ENCODE results near the gene SNN. TPM values are rescaled to one million over a fixed set of nuclear protein-coding genes. Genes with fewer than 3 reads are reported as not detected.

The SNN gene
- total RNA-seq, 1 donor from 2014 or later: 16.7 TPM

DNA sequence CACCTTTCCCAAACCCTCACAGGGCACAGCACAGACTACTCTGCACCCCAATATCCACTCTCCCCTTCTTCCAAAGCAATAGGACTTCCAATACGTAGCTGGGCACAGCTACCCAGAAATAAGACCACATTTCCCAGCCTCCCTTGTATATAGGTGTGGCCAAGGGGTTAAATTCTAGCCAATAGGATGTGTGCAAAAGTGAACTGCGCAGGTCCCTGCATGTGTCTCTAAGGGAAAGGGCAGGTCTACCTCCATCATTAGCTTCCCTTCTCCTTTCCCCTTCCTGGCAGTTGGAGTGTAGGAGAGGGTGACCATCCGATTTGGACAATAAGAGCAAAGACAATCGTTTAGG, 25.5 kb upstream of the SNN start:
- no peak for DNase-seq (ENCODE audit: low read depth)
- Mint-ChIP-seq H3K27me3 (ENCODE audit: low read depth, unreplicated experiment) (peaks cover 4% of the 10 kb centered on the region), H3K36me3 (ENCODE audit: low read depth, unreplicated experiment) (no peaks in the 10 kb centered on the region), H3K27ac (ENCODE audit: unreplicated experiment) (no peak overlapping the region), H3K9me3 (ENCODE audit: unreplicated experiment) (no peaks in the 10 kb centered on the region), H3K4me3 (ENCODE audit: unreplicated experiment) (no peak overlapping the region), H3K4me1 (ENCODE audit: low read depth, unreplicated experiment) (peaks cover 10% of the 10 kb centered on the region)
- FAIRE-seq: no peak
- Histone ChIP-seq H3K27me3 (ENCODE audit: insufficient read depth, low read length) (no peaks in the 10 kb centered on the region), H3K9ac (ENCODE audit: low read length) (no peak overlapping the region), H3K9me3 (ENCODE audit: insufficient read depth, low read depth, low read length) (no peaks in the 10 kb centered on the region), H2AFZ (ENCODE audit: low read depth, low read length) (no peak overlapping the region), H3K79me2 (ENCODE audit: insufficient read depth, low read length) (no peaks in the 10 kb centered on the region), H3K36me3 (ENCODE audit: insufficient read depth, low read length) (no peaks in the 10 kb centered on the region), H4K20me1 (ENCODE audit: insufficient read depth, low read length) (no peaks in the 10 kb centered on the region), H3K4me3 (ENCODE audit: insufficient read depth, low read depth, low read length) (no peak overlapping the region), H3K27ac (ENCODE audit: low read depth, low read length) (no peak overlapping the region), H3K4me1 (ENCODE audit: insufficient read depth, low read length) (peaks cover 17% of the 10 kb centered on the region), H3K4me2 (ENCODE audit: low read length) (no peak overlapping the region)
- TF ChIP-seq, protein P1, sequence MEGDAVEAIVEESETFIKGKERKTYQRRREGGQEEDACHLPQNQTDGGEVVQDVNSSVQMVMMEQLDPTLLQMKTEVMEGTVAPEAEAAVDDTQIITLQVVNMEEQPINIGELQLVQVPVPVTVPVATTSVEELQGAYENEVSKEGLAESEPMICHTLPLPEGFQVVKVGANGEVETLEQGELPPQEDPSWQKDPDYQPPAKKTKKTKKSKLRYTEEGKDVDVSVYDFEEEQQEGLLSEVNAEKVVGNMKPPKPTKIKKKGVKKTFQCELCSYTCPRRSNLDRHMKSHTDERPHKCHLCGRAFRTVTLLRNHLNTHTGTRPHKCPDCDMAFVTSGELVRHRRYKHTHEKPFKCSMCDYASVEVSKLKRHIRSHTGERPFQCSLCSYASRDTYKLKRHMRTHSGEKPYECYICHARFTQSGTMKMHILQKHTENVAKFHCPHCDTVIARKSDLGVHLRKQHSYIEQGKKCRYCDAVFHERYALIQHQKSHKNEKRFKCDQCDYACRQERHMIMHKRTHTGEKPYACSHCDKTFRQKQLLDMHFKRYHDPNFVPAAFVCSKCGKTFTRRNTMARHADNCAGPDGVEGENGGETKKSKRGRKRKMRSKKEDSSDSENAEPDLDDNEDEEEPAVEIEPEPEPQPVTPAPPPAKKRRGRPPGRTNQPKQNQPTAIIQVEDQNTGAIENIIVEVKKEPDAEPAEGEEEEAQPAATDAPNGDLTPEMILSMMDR (IDR thresholded peaks at IDR 0.05; ENCODE audit: insufficient read depth, low read depth, low read length): no peak
- TF ChIP-seq EZH2 (IDR thresholded peaks at IDR 0.05; ENCODE audit: insufficient read depth, low read length): no peak

- Histone ChIP-seq H2AFZ (ENCODE audit: low read depth, low read length) (no peak overlapping the region), H3K27me3 (ENCODE audit: insufficient read depth, low read length) (no peaks in the 10 kb centered on the region), H3K36me3 (ENCODE audit: insufficient read depth, low read length) (no peaks in the 10 kb centered on the region), H3K79me2 (ENCODE audit: insufficient read depth, low read length) (no peaks in the 10 kb centered on the region), H4K20me1 (ENCODE audit: insufficient read depth, low read length) (no peaks in the 10 kb centered on the region), H3K4me1 (ENCODE audit: insufficient read depth, low read length) (no peaks in the 10 kb centered on the region), H3K4me3 (ENCODE audit: insufficient read depth, low read depth, low read length) (no peak overlapping the region), H3K27ac (ENCODE audit: low read depth, low read length) (no peak overlapping the region), H3K4me2 (ENCODE audit: low read length) (no peak overlapping the region), H3K9ac (ENCODE audit: low read length) (no peak overlapping the region), H3K9me3 (ENCODE audit: insufficient read depth, low read depth, low read length) (no peaks in the 10 kb centered on the region)
- H3K27ac Mint-ChIP-seq (ENCODE audit: unreplicated experiment): no peak overlapping the region
- FAIRE-seq (no peak), DNase-seq (ENCODE audit: low read depth) (no peak)
- no peaks in the 10 kb centered on the region for H3K36me3 Mint-ChIP-seq (ENCODE audit: low read depth, unreplicated experiment)
- peaks cover 7% of the 10 kb centered on the region for H3K27me3 Mint-ChIP-seq (ENCODE audit: low read depth, unreplicated experiment)
- no peak overlapping the region for H3K4me3 Mint-ChIP-seq (ENCODE audit: unreplicated experiment)
- no peak for TF ChIP-seq EZH2 (IDR thresholded peaks at IDR 0.05; ENCODE audit: insufficient read depth, low read length)
- TF ChIP-seq, protein P1 (IDR thresholded peaks at IDR 0.05; ENCODE audit: insufficient read depth, low read depth, low read length): no peak
- no peaks in the 10 kb centered on the region for H3K9me3 Mint-ChIP-seq (ENCODE audit: unreplicated experiment)
- no peaks in the 10 kb centered on the region for H3K4me1 Mint-ChIP-seq (ENCODE audit: low read depth, unreplicated experiment)
These were observed 19.0 kb upstream of the SNN start for GRCh38 chr16:11649276-11649675.

DNA sequence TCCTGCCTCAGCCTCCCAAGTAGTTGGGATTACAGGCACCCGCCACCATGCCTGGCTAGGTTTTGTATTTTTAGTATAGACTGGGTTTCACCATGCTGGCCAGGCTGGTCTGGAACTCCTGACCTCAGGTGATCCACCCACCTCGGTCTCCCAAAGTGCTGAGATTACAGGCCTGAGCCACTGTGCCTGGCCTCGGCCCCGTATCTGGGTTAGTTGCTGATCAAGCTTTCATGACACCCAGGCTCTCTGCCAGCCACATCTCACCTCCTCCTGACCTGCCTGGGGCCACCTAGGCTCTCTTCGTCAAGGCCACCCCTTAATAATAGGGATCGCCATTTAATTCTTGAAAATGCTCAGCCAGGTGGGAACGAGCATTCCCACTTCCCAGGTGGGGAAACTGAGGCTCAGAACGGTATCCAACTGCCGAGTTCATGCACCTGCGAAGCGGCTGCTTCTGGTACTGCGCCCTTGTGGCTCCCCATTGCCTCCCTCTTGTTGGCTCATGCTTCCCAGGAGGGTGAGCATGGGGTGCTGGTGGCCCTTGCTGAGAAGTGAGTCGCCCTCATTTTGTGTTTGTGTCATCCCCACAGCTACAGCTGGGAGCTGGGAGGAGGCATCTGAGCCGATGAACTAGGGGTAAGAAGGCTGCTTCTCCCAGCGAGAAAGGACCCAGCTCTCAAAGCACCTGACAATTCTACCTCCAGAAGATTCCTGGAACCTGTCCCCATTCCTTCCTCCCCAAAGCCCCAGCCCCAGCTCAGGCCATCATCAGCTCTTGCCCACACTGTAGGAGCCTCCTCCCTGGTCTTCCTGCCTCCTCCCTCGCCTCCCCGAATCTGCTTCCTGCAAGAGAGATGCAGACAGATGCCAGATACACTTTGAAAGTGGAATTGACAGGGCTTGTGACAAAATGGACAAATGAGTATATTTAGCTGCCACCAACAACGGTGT, 17.3 kb upstream of the SNN start:
- Mint-ChIP-seq H3K27ac (ENCODE audit: unreplicated experiment) (no peak overlapping the region), H3K27me3 (ENCODE audit: low read depth, unreplicated experiment) (peaks cover 10% of the 10 kb centered on the region), H3K36me3 (ENCODE audit: low read depth, unreplicated experiment) (no peaks in the 10 kb centered on the region), H3K9me3 (ENCODE audit: unreplicated experiment) (no peaks in the 10 kb centered on the region), H3K4me3 (ENCODE audit: unreplicated experiment) (no peak overlapping the region), H3K4me1 (ENCODE audit: low read depth, unreplicated experiment) (no peaks in the 10 kb centered on the region)
- Histone ChIP-seq H3K27me3 (ENCODE audit: insufficient read depth, low read length) (peaks cover 2% of the 10 kb centered on the region), H3K9me3 (ENCODE audit: insufficient read depth, low read depth, low read length) (no peaks in the 10 kb centered on the region), H3K27ac (ENCODE audit: low read depth, low read length) (no peak overlapping the region), H2AFZ (ENCODE audit: low read depth, low read length) (no peak overlapping the region), H3K9ac (ENCODE audit: low read length) (no peak overlapping the region), H3K79me2 (ENCODE audit: insufficient read depth, low read length) (no peaks in the 10 kb centered on the region), H3K36me3 (ENCODE audit: insufficient read depth, low read length) (no peaks in the 10 kb centered on the region), H3K4me3 (ENCODE audit: insufficient read depth, low read depth, low read length) (no peak overlapping the region), H4K20me1 (ENCODE audit: insufficient read depth, low read length) (no peaks in the 10 kb centered on the region), H3K4me1 (ENCODE audit: insufficient read depth, low read length) (no peaks in the 10 kb centered on the region), H3K4me2 (ENCODE audit: low read length) (no peak overlapping the region)
- DNase-seq (ENCODE audit: low read depth) (no peak), FAIRE-seq (no peak)
- TF ChIP-seq EZH2 (IDR thresholded peaks at IDR 0.05; ENCODE audit: insufficient read depth, low read length): no peak
- TF ChIP-seq, protein P1 (IDR thresholded peaks at IDR 0.05; ENCODE audit: insufficient read depth, low read depth, low read length): no peak
